SKM-1 treated with dmso at 0.1 percent for 144 hours (cell line): ENCODE results near the gene MTMR3.

Source experiments
- DNase-seq: peaks from one replicate; lab custom pipeline; 2025; ENCODE audit not compliant: unreplicated experiment; lab: John Stamatoyannopoulos, UW

Gene MTMR3

DNA sequence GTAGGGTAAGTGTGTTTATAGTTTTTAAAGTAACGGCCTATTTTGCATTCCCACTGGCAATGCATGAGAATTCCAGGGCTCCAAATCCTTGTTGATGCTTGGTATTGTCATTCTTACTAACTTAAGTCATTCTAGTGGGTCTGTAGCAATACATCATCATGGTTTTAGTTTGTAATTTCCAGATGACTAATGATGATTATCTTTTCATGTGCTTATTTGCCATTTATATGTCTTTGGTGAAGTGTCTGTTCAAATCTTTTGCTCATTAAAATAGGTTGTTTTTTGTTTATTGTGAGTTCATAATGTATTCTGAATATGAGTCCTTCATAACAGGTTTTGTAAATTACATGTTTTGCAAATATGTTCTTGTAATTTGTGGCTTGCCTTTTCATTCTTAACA is 31.2 kb downstream of the MTMR3 start:
- DNase-seq: no peak

DNA sequence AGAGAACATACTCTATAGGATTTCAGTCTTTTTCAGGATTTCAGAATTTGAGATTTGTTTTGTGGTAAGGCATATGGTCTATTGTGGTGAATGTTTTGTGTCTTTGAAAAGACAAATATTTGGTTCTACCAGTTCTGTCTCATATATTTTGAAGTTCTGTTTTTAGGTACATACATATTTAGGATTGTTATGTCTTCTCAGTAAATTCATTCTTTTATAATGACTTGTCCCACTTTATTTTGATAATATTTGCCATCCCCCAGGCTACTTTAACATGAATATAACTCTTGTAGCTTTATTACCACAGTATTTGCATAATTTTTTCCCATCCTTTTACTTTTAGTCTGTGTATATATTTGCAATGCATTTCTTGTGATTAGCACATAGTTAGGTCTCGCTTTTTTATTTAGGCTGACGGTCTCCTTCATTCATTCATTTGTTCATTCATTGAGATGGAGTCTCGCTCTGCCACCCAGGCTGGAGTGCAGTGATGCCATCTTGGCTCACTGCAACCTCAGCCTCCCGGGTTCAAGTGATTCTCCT is 32.1 kb downstream of the MTMR3 start:
- no peak for DNase-seq

DNA sequence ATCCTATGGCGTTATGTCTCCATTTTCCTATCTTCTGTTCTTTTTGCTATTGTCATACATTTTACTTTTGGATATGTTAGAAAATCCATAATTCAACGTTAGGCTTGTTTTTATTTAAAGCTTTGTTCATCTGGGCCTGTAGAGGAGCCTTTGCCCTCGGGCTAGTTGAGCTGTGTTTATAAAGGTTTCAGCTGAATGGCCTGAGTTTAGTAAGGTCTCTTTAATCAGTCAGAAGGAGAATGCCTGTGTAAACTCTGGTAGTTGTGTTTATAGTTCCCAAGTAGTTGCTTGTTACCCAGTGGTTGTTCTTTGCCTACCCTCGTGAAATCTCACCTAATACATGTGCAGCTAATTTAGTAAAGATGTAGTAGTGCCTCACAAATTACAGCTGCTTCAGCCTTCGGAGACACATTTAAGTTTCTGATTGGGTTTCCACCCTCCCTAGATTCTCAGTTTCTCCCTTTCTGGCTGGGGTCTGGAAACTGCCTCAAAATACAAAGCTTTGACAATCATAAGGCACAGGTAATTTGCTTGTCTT is 33.1 kb downstream of the MTMR3 start:
- no peak for DNase-seq

DNA sequence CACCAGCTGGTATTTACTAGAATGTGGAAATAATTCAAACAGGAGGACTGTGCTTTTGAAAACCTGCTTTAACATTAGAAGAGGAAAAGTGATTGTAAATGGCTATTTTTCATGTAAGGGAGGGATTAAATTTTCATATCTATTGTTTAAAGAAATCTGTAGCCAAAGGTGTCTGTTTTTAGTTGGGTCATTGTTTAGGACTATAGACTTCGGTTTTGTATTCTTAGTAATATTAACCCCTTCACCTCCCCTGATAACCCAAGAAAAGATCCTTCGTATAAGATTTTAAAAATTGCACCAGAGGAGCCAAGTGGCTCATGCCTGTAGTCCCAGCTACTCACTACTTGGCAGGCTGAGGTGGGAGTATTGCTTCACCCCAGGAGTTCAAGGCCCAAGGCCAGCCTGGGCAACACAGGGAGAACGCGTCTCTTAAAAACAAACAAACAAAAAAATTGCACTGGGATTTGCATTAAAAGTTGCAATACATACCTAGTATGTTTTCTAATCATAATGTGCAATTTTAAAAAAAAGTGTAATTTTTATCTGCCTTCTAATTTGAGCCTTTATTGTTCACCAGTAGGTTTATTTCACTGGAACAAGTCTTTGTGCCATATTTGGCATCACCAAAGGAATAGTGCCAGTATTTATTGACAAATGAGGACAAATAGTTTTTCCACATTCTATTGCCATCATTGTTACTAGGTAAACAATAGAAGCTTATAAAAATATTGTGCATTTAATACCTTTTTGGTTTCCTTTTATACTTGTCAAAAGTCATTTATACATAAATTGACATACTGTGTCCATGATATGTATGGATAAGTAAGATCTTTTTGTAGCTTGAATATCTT is 34.3 kb downstream of the MTMR3 start:
- no peak for DNase-seq

DNA sequence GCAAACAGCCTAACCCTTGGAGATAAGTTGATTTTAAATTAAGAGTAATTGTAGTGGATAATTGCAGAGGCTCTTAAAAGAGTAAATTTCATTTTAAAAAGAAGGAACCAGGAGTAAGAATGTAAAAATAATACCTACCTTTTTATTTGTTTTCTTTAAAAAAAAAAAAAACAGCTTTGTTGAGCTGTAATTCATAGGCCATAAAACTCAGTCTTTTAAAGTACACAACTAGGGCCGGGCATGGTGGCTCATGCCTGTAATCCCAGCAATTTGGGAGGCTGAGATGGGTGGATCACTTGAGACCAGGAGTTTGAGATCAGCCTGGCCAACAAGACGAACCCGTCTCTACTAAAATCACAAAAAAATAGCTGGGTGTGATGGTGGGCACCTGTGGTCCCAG is 42.4 kb downstream of the MTMR3 start:
- DNase-seq: no peak

DNA sequence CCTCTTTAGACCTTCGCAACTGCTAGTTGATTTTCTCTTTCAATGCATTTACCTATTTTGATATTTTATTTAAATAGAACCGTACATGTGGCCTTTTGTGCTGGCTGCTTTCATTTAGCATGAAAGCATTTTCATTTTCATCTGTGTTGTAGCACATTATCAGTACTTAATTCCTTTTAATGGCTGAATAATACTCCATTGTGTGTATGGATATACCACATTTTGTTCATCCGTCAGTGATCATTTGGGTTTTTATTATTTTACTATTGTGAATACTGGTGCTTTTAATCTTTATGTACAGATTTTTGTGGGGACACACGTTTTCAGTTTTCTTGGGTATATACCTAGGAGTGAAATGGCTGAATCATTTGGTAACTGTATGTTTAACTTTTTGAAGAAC is 43.1 kb downstream of the MTMR3 start:
- no peak for DNase-seq

DNA sequence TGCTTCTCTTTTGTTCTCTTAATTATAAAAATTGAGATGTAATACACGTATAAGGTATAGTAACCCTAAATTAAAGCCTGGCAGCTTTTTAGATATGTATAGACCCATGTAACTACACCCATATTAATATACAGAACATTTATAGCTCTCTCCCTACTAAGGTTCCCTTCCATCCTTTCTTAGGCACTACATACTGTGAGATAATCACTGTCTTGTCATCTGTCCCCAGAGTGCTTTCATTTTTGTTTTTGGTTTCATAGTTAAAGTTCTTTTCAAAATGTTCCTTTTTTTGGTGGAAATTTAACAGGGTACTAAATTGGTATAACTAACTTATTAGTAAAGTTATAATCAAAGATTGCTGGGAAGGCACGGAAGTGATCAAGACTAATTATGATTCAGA is 49.2 kb downstream of the MTMR3 start:
- no peak for DNase-seq

DNA sequence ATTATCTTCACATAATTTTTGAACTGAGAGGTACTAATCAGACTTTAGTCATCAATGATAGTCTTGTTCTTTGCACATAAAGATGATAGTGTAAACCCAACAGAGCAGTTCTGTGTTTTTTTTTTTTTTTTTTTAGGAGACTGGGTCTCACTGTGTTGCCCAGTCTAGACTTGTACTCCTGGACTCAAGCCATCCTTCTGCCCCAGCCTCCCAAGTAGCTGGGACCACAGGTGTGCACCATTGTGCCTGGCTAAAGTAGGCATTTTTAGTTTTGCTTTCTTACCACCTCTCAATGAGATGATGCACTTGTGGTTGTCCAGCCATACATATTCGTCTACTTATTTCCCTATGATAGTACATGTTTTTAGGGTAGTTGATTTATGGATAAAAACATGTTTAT is 50.6 kb downstream of the MTMR3 start:
- no peak for DNase-seq

DNA sequence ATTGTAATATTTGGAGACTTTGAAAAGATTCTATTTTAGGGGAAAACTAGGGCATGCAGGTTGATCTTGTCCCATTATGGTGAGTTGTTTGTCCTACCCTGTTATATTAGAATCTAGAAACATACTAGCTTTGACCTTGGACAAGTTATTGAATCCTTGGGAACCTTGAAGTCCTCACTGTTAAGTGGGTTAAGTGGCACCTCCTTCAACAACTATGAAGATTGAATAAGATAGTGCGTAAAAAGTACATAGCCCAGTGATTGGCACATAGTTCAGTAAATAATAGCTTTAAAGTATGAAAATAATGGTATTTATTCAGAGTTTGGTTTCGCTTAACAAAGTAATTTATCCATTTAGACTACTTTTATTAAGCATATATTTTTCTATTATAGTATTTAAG is 51.6 kb downstream of the MTMR3 start:
- no peak for DNase-seq

DNA sequence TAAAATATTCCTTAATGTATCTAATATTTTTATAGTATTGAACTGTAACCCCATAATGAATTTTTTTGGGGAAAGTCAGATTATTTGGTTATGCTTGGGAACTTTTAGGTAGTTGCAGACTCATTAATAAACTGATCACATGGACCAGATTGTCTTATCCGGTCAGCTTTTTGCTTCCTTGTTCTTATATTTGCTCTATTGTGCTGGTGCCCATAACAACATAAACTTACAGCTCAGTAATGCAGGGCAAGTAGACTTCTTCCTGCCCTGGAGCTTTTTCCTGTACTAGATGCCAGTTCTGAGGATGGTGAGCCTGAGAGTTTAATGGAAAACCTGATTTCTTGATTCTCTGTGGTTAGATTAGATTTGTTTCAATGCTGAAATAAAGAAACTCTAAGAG is 53.2 kb downstream of the MTMR3 start:
- no peak for DNase-seq

DNA sequence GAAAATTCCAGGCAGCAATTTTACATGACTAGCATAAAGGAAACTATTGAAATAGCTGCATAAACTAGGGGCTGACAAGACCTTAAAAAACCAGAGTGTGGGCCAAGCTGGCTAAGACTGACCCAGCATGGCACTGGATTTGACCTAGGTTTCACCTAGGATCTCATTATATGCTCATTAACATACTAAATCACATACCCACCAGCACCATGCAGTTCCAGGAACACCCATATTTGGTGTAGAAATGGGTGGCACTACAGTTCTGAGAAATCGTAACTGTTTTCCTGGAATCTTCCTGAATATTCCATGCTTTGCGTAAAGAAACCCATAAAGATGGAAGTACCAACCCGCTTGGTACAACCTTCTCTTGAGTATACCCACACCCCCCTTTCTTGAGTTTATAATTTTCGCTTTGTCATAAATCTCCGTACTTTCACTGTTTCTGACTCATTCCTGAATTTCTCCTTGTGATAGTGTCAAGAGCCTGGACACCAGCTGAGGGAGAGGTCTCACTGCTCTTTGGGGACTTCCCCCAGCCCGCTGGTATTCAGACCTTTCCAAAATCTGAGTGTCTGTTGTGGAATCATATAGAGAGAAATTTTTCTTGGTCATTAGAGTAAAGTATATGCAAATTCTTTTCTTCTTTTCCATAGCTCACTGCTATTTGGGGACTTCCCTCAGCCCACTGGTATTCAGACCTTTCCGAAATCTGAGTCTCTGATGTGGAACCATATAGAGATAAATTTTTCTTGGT is 55.1 kb downstream of the MTMR3 start:
- no peak for DNase-seq

DNA sequence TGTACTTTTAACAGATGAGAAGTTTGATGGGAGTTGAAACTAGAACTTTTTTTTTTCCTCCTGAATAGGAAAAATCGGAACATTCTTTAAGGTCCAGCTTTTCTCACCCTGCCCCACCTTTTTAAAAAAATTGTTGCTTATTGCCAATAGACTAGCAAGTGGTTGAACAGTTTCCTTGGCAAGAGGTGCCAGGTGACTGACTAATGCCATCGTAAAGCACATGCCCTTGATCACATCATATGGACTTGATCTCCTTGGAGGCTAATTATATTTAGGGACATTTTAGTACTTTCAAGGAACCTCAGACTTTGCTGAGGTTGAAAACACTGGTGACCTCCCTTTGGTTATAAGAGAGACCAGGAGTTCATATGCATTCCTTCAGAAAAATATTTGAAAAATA is 57.6 kb downstream of the MTMR3 start:
- DNase-seq: no peak

DNA sequence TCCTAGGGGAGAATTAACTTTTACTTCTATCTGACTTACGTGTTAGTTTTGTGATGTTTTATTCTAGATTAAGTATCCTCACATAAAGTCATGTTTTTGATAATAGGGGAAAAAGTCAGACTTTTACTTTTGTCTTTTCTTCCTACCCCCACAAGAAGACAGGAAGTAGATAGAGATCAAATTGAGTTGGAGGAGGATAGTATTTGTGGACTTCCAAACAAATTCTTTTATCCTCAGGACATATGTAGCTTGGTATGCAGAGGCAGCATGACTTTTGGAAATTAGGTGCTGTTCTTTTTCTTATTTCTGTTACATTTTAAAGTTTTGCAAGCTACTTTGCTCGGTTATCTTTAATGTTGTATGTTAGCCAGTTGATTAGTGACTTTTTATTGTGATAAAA is 61.4 kb downstream of the MTMR3 start:
- DNase-seq: no peak

DNA sequence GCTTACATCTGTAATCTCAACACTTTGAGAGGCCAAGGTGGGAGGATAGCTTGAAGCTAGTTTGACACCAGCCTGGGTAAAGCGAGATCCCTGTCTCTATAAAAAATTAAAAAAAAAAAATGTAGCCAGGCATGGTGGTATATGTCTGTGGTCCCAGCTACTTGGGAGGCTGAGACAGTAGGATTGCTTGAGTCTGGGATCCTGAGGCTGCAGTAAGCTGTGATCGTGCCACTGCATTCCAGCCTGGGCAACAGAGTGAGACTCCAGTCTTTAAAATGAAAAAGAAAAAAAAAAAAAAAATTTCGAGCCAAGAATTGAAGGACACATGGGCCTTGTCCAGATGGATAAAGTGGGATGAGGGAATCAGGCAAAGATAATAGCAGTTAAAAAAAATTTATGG is 62.5 kb downstream of the MTMR3 start:
- DNase-seq: no peak

DNA sequence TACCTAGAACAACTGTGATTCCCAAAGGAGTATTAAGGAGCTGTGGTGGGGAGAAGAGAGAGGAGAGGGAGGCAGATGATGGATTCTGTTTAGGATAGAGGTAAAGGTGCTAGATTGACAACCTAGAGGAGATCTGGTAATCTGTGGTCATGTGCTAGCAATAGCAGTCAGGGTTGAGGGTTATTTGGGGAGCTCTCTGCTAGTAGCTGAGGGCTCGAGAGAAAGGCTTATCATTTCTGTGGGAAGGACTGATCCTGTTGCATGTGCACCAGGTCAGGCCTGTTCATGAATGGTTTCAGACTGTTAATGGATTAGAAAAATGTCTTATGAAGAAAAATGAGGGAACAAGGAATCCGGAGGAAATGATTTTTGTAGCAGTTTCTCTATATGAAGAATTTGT is 63.2 kb downstream of the MTMR3 start:
- DNase-seq: no peak

DNA sequence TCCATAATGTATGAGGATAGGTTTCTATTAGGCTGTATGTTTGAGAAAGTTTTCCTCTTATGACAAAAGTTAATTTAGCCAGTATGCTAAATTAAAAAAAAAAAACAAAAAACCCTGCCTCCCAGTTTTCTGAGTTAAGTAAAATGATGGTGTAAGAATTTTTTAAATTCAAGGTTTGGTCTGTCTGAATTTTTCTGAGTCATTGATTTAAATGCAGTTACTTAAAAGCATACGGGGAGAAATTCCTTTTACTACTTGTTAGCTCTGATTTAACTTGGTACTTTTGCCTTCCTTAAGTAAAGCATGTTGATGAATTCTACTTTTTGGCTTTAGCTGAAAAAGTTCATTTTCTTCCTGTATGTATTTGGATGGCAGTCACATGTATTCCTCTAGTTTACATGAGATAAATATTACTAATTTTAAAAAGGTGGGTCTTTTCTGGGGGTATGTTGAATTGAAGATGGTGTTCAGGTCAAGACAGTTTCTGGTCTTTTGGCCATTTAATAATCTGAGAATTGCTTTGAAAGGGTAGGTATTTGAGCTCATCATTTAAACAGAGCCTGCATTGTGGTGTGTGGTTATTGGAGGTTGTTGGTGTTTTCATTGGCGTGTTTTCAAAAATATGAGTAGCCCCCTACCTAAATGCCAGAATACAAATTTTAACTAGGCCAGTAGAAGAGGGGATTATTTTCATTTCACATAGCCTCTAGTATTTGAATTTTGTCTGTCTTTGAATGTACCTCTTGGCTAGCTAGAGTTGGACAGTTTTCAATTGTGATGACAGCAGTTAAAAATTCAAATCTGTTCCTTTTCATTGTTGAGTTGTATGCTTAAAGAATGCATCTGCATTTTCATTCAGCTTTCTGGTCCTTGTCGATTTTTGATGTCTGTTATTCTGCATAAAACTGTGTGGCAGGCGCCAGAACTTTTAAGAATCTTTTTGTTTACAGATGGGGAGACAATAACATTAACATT is 64.7 kb downstream of the MTMR3 start:
- DNase-seq: no peak

DNA sequence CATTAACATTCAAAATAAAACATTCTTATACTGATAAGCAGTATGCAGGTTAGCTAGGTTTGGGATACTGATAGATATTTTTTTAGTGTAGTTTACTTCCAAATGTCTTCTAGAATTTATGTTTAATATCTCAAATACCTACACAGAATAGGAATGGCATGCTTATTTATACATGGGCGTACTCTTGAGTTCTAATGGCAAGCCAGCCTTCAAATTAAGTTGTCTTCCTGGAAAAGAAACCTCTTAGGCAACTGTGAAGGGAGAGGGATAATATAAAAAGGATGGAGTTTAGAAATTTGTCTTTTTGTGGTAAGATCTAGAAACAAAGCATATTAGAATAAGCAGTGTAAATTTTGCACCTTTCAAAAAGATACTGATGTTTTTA is 65.4 kb downstream of the MTMR3 start:
- DNase-seq: no peak

DNA sequence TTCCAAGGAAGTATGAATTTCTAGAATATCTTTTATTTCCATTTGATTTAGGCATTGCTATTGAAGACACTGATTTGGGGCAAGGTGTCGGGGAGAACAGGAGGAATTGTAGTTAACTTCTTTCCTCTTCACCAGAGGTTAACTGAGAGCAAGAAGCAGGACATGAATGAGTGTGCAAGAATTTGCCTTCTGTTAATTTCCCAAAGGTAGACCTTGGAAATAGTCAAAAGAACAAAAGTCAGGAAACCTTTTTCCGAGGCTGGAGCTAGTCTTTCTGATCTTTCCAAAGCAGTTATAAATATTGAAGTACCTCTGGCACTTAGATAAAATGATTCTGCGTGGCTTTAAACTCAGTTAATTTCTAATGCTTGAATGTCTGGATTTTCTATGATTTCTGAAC is 66.9 kb downstream of the MTMR3 start:
- no peak for DNase-seq

DNA sequence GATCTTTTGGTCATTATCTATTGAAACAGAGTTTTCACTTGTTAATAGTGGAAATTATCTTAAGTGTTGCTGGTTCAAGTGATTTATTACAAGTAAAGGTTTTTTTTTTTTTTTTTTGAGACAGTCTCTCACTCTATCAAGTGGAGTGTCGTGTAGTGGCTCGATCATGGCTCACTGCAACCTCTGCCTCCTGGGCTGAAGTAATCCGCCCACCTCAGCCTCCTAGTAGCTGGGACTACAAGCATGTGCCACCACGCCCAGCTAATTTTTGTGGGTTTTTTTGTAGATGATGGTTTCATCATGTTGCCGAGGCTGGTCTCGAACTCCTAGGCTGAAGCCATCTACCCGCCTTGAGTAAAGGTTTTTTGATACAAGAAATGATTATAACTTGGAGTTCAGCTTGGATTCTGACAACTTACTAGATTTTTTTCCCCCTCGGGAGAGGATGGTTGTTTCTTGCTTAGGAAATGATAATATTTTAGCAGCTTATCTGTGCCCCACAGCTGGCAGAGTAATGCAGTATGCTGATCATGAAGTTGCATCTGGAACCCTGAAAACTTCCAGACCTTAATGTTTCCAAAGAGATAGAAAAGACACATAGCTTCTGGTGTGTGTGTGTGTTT is 68.9 kb downstream of the MTMR3 start:
- DNase-seq: no peak

DNA sequence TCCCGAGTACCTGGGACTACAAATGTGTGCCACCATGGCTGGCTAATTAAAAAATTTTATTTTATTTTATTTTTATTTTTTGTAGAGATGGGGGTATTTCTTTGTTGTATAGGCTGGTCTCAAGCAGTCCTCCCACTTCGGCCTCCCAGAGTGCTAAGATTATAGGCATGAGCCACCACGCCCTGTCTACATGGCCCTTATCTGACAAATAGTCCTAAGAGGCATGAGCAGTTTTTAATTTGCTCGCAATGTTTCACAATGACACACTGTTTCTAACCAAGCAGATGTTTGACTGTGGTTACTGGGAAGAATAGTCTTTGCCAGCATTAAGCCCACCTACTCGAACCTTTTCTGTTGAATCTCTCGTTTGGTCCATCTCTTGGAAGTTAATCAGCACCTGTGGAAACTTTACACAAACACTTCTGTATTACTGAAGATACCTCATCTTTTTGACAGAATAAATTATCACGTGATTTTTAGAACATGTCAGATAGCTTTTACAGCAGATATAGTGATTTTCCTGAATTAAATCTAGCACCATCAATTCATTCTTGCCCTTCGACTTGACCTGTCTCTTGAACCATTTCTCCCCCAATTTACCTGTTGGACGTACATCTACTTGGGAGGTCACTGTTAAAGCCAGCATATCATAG is 71.4 kb downstream of the MTMR3 start:
- no peak for DNase-seq
